ENCODE results near the gene LRRC18.

The LRRC18 gene

GRCh38 chr10:48946891-48947500, 7.4 kb upstream of the LRRC18 start:
- no peak for DNase-seq (ENCODE audit: low read depth in 3 of 3, low spot score in 1 of 3)

- no peak for DNase-seq (ENCODE audit: low read depth in 3 of 3, low spot score in 1 of 3)
These were observed 6.7 kb upstream of the LRRC18 start for GRCh38 chr10:48946332-48946731.

DNA sequence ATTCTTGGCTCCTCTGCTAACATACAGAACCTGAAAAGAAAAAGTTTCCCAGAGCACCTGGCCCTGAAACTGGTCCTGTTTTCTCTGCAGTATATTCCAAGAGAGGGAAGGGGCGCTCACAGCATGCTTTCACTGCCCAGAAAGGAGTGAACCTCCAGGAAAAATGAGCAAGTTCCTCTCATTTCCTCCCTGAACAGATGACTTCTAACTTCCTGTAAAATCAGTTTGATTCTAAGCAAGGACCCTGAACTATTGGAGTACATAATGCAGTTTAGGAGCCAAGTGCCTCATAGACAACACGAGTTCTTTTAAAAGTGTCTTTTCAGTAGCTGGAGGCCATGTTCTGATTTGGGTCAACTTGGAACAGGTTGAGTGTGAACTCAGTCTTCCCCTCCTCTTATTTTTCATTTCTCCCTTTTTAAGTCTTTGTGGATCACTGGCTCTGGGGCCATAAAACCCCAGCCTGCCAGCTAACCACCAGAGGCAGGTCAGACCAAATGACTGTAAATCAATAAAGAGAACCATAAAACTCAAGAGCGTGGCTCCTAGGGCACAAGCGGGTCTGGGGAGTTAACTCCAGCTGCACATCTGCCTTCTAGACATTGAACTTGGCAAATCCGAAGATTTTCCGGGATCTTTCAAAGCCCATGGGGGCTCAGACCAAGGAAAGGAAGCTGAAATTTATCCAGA, 5.9 kb upstream of the LRRC18 start:
- DNase-seq (ENCODE audit: low read depth in 3 of 3, low spot score in 1 of 3): no peak

DNA sequence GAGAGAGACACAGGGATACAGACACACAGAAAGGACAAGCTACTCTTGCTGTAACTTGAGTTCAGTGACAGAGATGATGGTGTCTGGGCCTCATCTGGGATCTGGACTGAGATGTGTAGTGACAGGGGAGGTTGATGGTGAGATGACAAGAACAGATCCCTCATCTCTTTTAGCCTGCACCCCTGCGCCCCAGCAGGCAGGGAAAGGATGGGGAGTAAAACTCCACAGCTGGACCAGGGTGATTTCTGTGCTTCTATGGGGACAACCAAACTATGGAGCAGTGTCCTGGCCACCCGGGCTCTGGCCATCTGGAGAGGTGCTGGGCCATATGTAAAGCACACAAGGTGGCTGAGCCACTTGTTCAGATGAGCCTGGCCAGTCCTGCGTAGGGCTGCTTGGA, 4.5 kb upstream of the LRRC18 start:
- no peak for DNase-seq (ENCODE audit: low read depth in 3 of 3, low spot score in 1 of 3)

- DNase-seq (ENCODE audit: low read depth in 3 of 3, low spot score in 1 of 3): no peak
These were observed 3.5 kb upstream of the LRRC18 start for GRCh38 chr10:48943096-48943495.

- no peak for DNase-seq (ENCODE audit: low read depth in 3 of 3, low spot score in 1 of 3)
These were observed 1.9 kb upstream of the LRRC18 start for GRCh38 chr10:48941427-48942075.

GRCh38 chr10:48940958-48941357, 1.3 kb upstream of the LRRC18 start:
- no peak for DNase-seq (ENCODE audit: low read depth in 3 of 3, low spot score in 1 of 3)

DNA sequence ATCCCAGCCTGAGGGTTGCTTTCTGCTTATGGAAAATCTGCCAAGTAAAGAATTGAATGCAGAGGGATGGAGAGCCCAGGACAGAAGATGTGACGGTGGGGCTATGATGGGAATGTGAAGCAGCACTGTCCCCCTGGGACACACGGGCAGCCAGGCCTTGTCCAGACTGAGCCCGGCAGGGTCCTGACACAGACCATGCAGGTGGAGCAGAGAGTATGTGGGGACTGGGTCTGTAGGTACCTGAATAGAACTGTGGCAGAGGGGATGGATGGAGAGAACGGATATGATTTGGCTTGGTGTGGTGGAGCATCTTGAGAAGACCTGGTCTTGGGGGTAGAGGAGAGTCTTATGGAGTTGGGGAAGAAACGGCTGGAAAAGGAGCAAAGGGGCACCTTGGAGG, 732 bp upstream of the LRRC18 start:
- no peak for DNase-seq (ENCODE audit: low read depth in 3 of 3, low spot score in 1 of 3)

DNA sequence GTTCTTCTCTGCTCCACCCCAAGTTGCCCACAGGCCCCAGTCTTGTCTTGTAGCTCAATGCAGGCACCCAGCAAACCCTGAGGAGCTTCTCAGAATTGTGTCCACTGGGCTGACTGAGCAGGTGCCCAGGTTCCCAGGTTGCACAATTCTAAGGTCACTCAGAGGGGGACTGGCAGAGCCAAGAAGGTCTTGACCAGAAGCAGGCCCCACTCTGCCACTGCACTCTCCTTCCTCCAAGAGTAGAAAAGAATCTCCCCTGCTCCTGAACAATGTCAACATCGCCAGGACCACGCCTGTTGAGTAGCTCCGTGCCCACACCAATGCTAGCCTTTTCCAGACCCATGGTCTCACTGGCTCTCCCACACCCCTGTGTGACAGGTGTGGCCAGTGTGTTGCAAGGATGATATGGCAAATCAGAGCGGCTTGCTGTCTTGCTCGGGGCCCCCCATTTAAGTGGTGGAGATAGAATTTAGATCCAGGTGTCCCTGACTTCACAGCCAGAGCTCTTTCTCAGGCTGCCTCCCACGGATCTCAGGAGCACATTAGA, 577 bp downstream of the LRRC18 start:
- DNase-seq (ENCODE audit: low read depth in 3 of 3, low spot score in 1 of 3): no peak

DNA sequence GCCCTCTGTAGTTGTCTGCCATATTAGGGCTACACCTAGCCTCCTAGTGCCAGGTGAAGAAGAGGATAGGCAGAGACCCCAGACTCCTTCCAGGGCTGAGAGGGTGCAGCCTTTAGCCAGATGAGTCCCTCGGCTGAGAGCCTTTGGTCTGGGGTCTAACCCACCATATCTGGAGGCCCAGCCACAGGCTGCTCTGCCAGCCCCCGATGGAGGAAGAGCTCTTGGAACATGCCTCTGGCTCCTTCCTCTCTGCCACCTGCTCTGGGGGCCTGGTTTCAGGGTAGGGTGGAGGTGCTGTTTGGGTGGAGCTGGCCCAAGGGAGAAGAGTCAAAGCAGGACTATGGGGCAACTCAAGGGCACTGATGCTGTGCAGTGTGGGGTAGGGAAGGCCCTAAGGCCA, 1.4 kb downstream of the LRRC18 start:
- no peak for DNase-seq (ENCODE audit: low read depth in 3 of 3, low spot score in 1 of 3)

DNA sequence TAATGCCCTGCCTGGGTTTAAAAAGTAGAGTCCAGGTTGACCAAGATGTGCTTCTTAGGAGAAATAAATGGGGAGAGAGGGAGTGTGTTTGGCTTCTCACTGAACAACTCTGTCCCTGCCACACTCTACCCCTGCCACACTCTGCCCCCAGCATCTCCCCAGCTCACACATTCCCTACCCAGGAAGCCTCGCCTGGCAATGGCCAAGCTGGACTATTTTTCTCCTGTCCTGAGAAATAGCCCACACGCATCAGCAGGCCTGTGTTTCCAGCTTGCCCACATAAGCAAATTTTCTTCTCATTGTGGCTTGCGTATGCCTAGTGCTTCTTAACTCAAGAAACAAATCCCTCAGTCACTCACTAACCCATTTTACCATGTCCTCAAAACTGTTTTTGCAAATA, 1.8 kb downstream of the LRRC18 start:
- no peak for DNase-seq (ENCODE audit: low read depth in 3 of 3, low spot score in 1 of 3)

DNA sequence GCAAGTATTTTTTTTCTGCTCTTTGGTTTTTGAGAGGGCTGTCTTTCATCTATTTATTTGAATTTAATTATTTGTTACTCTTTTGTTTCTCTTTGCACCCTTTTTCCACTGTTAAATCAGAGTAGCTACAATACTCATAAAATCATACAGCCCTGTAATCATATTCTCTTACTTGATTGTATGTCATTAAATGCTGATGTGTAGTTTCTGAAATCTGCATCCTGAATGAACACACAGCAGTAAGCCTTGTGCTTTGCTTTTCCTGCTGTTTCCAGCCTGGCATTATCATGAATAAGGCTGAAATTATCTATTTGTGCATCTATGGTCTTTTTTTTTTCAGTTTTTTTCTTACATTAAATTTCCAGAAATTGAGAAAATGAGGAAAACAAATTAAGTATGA, 4.1 kb downstream of the LRRC18 start:
- DNase-seq (ENCODE audit: low read depth in 3 of 3, low spot score in 1 of 3): no peak

GRCh38 chr10:48934672-48935501, 4.8 kb downstream of the LRRC18 start:
- no peak for DNase-seq (ENCODE audit: low read depth in 3 of 3, low spot score in 1 of 3)

GRCh38 chr10:48932831-48933664, 6.6 kb downstream of the LRRC18 start:
- no peak for DNase-seq (ENCODE audit: low read depth in 3 of 3, low spot score in 1 of 3)

- DNase-seq (ENCODE audit: low read depth in 3 of 3, low spot score in 1 of 3): no peak
These were observed 8.5 kb downstream of the LRRC18 start for GRCh38 chr10:48931188-48931587.

GRCh38 chr10:48929413-48929990, 10.1 kb downstream of the LRRC18 start:
- DNase-seq (ENCODE audit: low read depth in 3 of 3, low spot score in 1 of 3): no peak

DNA sequence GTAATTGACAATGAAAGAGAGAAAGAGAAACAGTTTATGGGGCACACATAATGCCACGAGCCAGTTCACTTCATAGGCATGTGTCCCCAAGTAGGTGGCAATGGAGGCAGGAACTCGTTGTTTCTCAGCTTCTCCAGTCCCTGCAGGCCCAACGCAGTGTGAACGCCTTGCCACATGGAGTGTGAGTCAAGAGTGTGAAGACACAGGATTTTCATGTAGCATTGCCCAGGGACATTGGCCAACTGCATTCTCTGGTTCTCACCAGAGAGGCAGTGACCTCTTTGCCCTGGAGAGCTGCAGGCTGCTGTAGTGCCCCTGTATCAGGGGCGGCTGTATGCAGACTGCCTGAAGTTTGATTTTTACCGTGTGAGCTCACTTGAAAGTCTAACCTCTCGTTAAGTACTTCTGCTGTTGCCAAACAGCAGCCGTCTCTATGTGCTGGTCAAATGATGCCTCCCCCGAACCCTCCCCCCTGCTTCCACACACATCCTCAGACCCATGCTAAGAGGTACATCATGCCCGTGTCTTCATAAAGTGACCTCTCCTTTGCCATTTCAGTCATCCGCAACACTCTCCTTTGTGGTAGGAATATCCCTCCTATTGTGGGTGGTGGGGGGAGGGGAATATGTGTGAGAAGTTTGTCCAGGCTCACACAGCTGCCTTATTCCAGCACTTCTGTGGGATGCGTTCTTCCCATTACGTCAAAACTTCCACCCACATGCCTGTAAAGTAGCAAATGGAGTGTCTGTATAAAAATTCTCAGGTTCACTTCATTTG, 12.7 kb downstream of the LRRC18 start:
- no peak for DNase-seq (ENCODE audit: low read depth in 3 of 3, low spot score in 1 of 3)

DNA sequence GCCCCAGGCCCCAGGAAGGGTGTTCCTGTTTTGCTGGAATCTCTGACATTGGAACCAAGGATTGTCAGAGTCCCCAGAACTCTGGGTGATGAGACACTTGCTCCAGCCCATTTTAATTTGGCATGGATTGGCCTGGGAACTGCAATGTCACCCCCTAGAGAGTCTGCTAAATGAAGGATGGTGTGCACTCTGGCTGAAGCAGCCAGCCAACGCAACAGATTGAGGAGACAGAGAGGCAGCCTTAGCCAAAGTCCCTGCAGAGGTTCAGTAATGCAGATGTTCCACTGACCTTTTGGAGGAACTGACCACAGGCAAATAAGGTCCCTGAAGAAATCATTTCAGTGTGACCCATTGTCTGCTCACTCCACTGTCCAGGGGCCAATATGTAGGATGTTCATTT, 13.4 kb downstream of the LRRC18 start:
- DNase-seq (ENCODE audit: low read depth in 3 of 3, low spot score in 1 of 3): no peak

GRCh38 chr10:48924988-48925387, 14.7 kb downstream of the LRRC18 start:
- no peak for DNase-seq (ENCODE audit: low read depth in 3 of 3, low spot score in 1 of 3)
